HS-27A (cell line): Measurements from ENCODE around the gene PTAR1.
"Not testable (repeated sequence)": the region's sequence is repeated elsewhere in the genome, so short reads cannot be mapped to it uniquely, and the experiment has no call there.

Experiments used
- DNase-seq: peaks from one replicate; pipeline ENCODE4 v3.0.0-alpha.2; 2012; ENCODE audit warnings: low read depth, missing footprints

The PTAR1 gene, protein sequence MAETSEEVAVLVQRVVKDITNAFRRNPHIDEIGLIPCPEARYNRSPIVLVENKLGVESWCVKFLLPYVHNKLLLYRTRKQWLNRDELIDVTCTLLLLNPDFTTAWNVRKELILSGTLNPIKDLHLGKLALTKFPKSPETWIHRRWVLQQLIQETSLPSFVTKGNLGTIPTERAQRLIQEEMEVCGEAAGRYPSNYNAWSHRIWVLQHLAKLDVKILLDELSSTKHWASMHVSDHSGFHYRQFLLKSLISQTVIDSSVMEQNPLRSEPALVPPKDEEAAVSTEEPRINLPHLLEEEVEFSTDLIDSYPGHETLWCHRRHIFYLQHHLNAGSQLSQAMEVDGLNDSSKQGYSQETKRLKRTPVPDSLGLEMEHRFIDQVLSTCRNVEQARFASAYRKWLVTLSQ

DNA sequence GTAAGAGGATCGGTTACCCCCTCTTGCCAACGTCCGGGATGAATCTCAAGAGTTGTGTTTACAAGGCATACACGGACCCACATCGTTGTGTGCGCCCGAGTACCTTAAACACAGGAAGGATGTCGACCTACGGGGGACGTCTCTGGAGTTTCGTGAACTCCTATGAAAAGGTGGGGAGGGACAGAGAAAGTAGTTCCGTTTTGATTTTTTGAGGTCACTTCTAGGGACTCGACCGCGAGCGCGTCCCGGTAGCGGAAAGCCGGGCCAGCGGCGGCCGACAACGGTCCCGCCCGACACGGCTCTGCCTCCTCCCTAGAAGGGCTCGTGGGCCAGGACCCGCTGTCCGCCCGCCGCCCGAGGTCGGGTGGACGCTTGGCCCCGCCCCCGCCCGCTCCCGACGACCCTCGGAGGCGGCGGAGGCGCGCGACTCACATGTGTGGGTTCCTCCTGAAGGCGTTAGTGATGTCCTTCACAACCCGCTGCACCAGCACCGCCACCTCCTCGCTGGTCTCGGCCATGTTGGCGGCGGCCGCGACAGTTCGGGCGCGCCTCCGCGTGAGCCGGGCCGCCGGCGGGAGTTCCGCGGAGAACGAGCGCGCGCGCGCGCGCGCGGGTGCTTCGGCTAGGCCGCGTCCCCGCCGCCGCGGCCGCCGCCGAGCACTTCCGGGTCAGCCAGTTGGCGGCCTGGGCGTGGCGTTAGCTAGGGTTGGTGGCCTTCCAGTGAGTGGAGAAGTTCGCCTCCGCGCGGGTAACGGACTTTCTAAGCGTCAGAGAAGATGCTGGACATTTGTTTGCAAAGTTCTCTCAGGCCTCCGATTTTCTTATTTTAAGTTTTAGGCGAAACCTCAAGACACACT lies at the start of gene PTAR1:
TSS of gene PTAR1 (minus strand) at position 591 of the 857 bp plus-strand sequence. CDS start at position 518, 73 bp downstream.
- DNase-seq: peak; percentile 42

DNA sequence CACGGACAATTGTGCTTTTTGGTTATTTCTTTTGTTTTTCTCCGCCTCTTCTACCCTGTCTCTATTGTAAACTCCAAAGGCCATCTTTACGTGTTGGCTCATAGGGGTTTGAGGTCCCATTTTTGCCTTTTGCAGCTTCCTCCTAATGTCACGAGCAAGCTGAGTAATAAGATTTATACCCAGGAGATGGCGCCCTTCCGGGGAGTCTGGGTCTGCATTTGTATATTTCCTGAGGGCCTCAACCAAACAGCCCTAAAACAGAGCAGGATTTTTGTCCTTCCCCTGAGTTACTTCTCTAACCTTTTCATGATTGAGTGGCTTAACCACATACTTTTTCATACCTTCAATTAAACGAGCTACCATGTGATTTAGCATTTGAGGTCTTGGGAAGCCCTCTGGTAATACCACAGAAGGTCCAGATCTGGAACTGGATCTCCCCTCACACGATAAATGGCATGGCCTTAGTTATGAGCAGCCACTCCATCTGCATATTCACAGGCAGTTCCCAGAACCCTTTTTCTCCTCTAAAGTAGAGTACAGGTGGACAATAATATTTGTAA lies 49.6 kb upstream of the PTAR1 start:
- peak; percentile 4 for DNase-seq

DNA sequence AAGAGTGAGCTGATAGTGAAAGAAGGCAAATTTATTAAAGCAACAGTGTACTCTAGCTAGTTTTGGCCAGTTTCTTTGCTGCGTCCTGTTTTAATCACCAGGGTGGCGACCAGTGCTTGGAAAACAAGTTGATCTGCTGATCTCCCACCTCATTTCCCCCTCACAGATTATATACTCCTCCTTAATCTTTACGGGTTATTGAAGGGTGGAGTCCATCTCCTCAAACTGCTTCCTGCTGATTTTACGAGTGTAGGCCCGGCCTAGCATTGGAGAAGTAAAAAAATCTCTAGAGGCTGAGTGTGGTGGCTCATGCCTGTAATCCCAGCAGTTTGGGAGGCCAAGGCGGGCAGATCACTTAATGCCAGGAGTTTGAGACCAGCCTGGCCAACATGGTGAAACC lies 46.8 kb upstream of the PTAR1 start:
- DNase-seq: no peak

DNA sequence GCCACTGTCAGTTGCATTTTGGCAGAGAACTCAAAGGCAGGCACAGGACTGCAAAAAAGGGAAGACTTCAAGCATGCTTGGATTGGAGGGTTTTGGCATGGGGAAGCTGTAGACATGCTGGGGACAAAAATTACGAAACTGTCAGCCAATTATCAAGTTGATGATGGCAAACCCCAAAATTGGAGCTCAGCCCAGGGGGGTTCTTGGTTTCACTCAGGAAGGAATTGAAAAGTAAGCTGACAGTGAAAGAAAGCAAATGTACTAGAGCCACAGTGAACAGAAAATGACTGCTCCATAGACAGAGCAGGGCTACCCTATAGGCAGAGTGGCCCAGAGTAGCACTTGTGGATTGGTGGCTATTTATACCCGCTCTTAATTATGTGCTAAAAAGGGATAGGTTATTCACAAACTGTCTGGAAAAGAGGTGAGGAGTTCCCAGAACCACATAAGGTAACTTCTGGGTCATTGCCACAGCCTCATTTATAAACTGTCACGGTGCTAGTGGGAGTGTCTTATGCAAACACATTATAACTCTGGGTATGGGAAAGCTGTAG lies 46.2 kb upstream of the PTAR1 start:
- no peak for DNase-seq

DNA sequence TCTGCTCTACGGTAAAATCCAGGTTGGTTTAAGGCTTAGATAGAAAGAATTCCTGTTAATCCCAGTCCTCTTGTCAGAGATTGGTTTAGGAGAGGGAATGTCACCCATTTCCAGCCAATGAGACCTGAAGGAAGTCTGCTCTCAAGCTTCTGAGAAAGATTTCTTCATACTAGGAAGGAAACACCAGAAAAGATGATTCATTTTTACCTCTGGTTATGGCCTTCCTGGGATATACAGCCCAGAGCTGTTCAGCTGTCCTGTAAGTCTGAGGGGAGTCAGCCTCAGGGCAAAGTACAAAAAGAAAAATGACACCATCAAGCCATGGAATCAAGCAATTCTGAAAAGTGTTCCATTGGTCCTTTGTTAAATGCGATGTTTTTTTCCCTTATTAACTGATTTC lies 42.2 kb upstream of the PTAR1 start:
- no peak for DNase-seq

DNA sequence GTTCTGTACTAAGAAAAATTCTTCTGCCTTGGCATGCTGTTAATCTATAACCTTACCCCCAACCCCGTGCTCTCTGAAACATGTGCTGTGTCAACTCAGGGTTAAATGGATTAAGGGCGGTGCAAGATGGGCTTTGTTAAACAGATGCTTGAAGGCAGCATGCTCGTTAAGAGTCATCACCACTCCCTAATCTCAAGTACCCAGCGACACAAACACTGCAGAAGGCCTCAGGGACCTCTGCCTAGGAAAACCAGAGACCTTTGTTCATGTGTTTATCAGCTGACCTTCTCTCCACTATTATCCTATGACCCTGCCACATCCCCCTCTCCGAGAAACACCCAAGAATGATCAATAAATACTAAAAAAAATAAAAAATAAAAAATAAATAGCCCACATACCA lies 40.2 kb upstream of the PTAR1 start:
- DNase-seq: not testable (repeated sequence)

DNA sequence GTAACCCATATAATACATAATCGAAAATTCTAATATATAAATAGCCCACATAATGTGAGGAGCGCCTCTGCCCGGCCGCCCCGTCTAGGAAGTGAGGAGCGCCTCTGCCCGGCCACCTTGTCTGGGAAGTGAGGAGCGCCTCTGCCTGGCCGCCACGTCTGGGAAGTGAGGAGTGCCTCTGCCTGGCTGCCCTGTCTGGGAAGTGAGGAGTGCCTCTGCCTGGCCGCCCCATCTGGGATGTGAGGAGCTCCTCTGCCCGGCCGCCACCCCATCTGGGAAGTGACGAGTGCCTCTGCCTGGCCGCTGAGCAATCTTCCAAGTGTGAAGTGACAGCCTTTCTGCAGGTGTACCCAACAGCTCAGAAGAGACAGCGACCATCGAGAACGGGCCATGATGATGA lies 39.7 kb upstream of the PTAR1 start:
- DNase-seq: not testable (repeated sequence)

DNA sequence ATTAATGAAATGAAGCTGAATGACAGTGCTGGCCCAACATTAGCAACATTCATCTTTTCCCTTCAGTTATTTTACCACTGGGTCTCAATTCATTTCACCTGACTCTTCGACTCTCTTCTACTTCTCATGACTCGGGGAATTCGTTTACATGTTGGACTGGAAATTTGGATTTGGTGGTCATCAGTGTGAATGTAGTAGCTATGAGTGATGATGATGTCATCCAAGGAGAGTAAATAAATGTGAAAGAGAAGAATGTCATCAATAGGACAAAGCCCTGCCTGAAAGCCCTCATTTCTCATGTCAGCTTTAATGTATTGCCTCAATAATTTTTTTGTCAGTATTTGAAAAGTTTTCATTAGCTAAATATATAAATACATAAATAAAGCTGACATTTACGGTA lies 38.9 kb upstream of the PTAR1 start:
- DNase-seq: no peak

DNA sequence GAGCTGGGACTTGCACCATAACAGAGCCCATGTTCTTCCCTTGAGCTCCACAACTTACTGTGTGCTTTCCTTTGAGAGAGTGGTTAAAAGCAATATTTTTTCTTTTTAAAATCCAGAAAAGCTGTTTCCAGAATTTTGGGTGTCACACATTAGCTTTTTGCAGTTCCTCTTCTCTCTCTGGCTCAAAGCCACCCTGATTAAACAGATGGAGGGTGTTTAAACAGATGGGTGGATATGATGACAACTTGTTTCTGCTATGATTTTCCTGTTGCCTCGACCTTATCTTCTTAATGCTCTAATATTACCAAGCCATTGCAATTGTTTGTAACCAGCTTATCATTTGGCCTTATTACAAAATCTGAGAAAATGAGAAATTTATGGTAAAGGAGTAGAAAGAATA lies 37.9 kb upstream of the PTAR1 start:
- DNase-seq: no peak

DNA sequence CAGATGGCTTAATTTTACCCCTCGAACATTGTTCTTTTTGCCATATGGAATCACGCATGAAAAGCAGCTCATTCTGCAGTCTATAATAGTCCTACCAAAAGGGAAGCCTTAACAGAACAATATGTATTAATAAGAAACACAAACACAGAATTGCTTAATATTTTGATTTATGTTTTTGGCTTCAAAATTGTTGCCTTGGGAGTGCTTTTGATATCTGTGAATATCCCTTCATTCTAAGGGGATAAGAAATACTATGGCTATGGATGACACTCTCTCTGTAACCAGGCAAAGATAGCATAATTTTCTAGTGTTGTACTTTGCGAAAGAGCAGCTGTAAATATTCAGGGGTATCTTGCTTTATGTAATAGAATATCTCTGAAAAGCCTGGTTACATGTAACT lies 34.5 kb upstream of the PTAR1 start:
- no peak for DNase-seq

DNA sequence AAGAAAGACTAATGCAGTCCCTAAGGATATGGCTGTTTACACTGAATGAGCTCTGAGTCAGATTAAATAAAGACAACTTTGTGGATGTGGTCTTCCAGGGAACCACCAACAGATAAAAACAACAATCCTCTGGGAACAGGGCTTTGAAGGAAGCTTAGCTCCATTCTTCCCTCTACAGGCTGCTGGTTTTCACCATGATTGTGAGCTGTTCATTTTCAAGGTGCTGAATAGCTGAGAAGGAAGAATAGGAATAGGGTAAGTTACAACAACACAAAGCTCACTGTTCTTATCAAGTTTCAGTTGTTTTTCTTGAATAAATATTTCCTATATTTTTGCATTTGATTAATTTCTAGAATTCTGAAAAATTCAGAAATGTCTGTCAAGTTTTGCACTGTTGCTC lies 25.9 kb upstream of the PTAR1 start:
- no peak for DNase-seq

DNA sequence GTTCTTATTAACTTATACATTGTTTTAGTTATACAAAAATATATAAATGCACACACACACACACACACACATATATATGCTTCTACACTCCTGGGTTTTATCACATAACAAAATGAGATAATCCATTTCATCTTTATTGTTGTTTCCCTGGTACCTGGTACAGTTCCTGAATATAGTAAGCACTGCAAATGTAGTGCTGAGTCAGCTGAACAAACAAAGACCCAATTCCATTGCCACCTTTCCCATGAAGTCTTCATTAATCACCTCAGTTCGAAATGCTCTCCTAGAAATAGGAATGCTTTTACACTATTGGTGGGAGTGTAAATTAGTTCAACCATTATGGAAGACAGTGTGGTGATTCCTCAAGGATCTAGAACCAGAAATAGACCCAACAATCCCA lies 13.4 kb upstream of the PTAR1 start:
- no peak for DNase-seq

DNA sequence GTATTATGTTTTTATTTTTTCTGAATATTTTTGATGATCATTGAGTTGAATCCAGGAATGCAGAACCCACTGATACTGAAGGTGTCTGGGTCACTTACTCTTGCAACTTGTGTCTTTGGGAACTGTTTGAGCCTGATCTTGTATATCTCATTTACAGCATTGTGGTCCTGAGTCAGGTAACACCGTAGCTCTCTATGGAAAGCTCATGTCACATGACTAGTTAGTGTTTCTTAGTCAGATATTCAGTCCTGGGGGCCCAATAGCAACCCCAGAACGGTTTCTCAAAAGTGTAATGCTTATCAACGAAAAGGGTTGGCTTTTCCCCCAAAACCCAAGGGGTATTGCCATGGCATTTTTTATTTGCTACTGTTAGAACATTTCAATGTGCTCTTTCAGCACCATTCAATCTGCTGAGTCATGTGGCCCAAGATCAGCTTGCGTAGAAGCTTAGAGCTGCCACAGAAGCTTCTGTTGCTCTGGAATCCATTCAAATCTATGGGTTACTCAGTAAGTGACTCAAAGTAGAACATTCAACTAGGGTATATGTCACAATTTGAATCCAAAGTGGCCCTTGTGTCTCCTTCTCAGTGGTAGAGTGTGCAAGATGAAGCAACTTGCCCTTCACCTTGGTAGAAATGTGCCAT lies 12.1 kb upstream of the PTAR1 start:
- DNase-seq: no peak

DNA sequence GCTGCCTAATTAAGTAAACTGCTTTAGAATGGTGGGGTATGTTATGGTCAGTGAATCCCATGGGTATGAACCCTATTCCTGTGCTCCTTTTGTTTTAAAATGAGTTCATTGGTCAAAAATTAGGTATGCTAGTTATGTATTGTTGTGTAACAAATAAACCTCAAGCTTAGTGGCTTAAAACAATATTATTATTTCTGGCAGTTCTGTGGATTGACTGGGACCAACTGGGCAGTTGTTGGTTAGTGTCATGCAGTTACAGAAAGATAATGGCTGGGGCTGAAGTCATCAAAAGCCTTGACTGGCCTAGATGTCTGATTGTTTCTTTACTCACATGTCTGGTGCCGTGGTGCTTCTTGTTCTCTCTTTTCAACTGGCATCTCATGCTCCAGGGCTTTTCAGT lies 8.9 kb upstream of the PTAR1 start:
- no peak for DNase-seq

DNA sequence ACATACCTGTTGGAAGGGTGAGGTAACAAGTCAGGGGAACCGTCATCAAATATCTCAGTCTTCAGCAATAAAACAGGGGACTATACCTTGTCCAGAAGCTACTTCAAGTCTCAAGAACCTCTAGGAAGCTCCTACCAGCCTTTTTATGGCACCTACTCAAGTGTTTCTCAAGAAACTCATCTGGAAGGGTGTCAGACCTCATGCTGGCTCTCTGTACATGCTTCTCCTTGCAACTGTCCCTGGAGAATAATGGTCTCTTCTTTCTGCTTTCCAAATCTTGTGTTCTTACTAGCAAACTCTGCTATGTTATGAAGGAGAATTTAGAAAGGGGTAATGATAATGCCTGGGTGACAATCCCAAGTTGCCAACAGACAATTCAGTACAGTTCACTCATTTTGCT lies 8.3 kb upstream of the PTAR1 start:
- DNase-seq: no peak

DNA sequence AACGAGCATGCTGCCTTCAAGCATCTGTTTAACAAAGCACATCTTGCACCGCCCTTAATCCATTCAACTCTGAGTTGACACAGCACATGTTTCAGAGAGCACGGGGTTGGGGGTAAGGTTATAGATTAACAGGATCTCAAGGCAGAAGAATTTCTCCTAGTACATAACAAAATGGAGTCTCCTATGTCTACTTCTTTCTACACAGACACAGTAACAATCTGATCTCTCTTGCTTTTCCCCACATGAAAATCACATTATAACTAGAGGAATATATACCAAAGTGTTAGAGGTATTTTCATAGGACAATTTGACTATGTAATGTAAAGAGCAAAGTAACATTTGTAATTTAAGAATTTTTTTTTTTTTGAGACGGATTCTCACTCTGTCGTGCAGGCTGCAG lies 4.1 kb upstream of the PTAR1 start:
- DNase-seq: not testable (repeated sequence)

DNA sequence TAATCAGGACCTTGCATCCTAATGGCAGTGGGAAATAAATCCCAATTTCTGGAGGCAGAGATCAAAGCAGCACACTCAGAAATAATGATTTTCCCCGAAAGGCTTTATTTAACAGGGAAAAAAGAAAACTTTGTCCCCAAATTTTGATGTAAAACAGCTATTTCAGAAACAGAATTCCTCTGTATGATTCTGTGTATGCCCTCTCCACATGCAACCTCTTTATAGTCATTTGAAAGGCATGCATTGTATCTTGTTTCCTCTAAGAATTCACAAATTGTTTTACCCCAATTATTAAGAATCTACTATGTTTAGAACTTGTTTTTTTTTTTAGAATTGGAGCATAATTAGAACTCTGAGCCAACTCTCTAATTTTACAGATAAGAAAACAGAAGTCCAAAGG lies 2.7 kb upstream of the PTAR1 start:
- DNase-seq: no peak

DNA sequence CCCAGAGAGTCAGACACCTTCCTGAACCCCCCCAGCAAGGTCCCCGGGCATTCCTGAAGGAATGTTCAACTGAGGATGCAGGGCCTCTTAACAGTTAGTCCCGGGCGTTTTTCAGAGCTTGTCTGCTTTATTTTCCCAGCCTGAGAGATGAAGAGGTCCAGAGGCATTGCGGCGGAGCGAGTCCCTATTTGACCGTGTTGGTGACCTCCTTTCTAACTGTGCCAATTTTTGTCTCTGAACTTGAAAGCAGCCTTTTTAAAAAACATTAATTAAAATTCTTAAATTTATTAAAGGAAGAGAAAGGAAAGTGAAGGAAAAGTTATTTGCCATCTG lies 433 bp upstream of the PTAR1 start:
- no peak for DNase-seq

DNA sequence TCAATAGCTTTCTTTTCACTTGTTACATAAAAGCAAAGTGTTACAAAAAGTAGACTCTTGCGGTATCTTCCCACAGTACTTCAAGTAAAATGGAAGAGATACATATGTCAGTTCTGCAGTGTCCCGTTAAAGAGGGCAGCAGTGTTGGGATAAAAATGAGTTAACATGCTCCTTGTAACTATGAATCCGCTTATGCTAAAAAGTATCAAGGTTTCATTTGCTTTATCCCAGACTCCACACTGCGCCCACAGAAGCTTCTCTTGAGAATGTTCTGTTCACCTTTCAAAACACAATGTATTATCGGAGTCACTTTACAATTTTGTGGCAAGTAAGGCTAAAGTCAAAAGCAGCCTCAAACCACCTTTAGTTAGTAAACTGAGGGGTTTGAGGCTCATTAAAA lies 790 bp downstream of the PTAR1 start:
- peak; percentile 3 for DNase-seq

DNA sequence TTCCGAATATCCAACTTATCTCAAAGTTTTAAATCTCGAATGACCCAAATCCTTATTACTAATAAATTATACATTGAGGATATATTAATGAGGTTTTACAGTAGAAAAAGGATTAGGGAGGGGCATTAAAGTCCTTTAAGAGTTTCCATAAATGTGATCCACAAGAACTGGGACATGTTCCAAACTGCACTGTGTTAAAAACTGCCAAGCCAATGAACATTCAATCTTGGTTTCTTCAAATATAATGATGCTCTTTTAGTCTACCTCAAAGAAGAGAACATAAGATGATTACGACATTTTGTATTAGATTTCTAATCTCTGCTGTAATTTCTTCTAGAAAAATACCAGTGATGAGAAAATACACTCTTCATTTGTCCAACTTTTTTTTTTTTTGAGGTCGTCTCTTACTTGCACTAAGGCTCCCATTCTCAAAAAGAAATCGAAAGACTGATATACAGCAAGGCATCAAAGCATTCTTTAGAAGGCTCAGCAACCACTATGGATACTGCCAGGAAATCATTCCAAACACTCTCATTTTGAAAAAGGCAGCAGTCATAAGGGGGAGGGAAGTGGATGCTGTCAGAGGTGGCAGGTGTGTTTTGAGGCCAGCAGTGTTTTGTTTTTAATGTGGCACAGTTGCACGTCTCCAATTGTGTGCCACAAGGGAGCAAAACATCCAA lies 1.7 kb downstream of the PTAR1 start:
- DNase-seq: no peak

DNA sequence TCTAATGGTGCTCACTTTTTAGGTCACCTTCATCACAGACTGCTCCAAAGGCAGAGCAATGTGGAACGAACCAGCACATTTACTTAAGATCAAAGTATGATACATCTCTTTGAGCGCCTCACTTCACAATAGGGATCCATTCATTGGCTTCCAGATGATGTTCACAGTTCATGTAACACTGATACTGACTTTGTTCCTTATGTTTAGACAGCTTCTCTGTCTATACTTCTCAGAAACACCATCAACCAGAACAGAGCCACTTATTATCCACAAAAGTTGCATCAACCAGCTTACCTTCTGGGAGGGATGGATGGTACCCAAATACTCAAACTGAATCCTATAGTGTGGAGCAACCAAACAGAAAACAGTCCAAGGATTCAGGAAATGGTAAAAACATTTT lies 4.6 kb downstream of the PTAR1 start:
- no peak for DNase-seq

DNA sequence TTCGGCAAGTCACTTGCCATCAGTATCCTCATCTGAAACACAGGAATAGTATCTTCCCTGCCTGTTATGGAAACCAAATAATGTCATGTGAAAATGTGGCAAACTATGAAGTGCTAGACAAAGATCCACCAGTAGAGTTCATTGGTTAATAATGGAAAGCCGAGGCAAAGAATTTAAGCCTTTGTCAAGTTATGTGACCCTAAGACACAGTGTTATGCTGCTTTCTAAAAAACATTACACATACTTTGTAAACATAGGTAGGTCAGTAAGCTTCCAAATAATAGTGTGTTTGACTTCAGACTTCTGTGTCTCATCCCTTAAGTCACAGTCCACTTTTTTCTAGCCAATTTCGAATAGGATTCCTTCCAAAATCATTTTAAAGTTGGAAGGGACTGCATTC lies 6.0 kb downstream of the PTAR1 start:
- DNase-seq: no peak
